Mucosa of descending colon (tissue), 3 donors: ENCODE results near the gene PRXL2B. TPM values are rescaled to one million over a fixed set of nuclear protein-coding genes. Genes with fewer than 3 reads are reported as not detected.
"Not testable (repeated sequence)": the region's sequence is repeated elsewhere in the genome, so short reads cannot be mapped to it uniquely, and the experiment has no call there.

Experiments used
- ATAC-seq: fragments of 200-7000 bp; cut with Tn5 transposase; one replicate; pipeline ENCODE4 v1.9.1; 2020; ENCODE audit warnings: mild to moderate bottlenecking, moderate library complexity
- DNase-seq, 3 donors: peaks; one replicate each; pipeline ENCODE4 v3.0.0-alpha.2; 2020
- H3K36me3 ChIP-seq: fragments of 200-600 bp; one replicate; pipeline ENCODE4 v1.8.0; 2021; ENCODE audit warnings: low read depth, mild to moderate bottlenecking
- H3K4me1 ChIP-seq: fragments of 200-600 bp; one replicate; pipeline ENCODE4 v1.8.0; 2021; ENCODE audit warnings: low read depth, mild to moderate bottlenecking
- H3K4me3 ChIP-seq: fragments of 200-600 bp; one replicate; pipeline ENCODE4 v1.8.0; 2021; ENCODE audit warnings: mild to moderate bottlenecking
- H3K9me3 ChIP-seq: fragments of 200-600 bp; one replicate; pipeline ENCODE4 v1.8.0; 2021; ENCODE audit warnings: mild to moderate bottlenecking
- CTCF ChIP-seq: fragments of 200-600 bp; IDR thresholded peaks from one replicate; pipeline ENCODE4 v1.8.0; 2022; ENCODE audit warnings: antibody characterized with exemption, mild to moderate bottlenecking
- intact Hi-C, 2 donors: fragments of 100-400 bp; cut with DNase I in 1 of 2; cut with micrococcal nuclease in 1 of 2; formaldehyde crosslinking; loops; one replicate each; pipeline versions ENCODE4 v1.11.0 to v1.11.1; 2022; cut with DNase I, micrococcal nuclease
- total RNA-seq, 3 donors: library from RNA; stranded (reverse); fragmentation: NEBNext Ultra II Directional in 2 of 3; extraction: Animal tissue kit (Norgen Biotek cat#: 25700) in 2 of 3; gene quantifications; one replicate each; pipeline versions ENCODE4 v1.2.1 to v1.2.4, GENCODE V29; 2021 to 2023
- donor health status: DM: no; HTN: no; CAD: no; lungs with moderate emphysema.
- donor health status: DM: no; HTN: no; CAD: no.
- donor health status: DM: no; HTN: yes; CAD: no.

PRXL2B gene
- total RNA-seq, 3 donors from 2014 or later = 45.2 to 65.5 (median 48.3) TPM

GRCh38 chr1:2548068-2548589 is 38.4 kb upstream of the PRXL2B start:
- DNase-seq (peak; percentile 94 to 95 (median 95)), ATAC-seq (peak; percentile 68)
- peaks cover 51% of the 10 kb centered on the region for H3K4me1 ChIP-seq
- H3K4me3 ChIP-seq = no peak overlapping the region
- TF ChIP-seq CTCF = peak; percentile 97
- intact Hi-C loops = loop anchor here (5.0 kb wide), 2 partner anchors 131 to 136 kb away; partner anchors contain the start of gene PEX10 (in 1 of the 2)
- no peaks in the 10 kb centered on the region for H3K36me3 ChIP-seq
- no peaks in the 10 kb centered on the region for H3K9me3 ChIP-seq

GRCh38 chr1:2549367-2550029 is 37.1 kb upstream of the PRXL2B start:
- not testable (repeated sequence) for DNase-seq, H3K4me3 ChIP-seq, H3K36me3 ChIP-seq, ATAC-seq, H3K9me3 ChIP-seq
- intact Hi-C loops = loop anchor here (5.0 kb wide), 2 partner anchors 132 to 137 kb away; partner anchors contain the start of gene PEX10 (in 1 of the 2)
- peaks cover 43% of the 10 kb centered on the region for H3K4me1 ChIP-seq

GRCh38 chr1:2550309-2550861 is 36.2 kb upstream of the PRXL2B start:
- H3K4me3 ChIP-seq, intact Hi-C loops, DNase-seq, H3K9me3 ChIP-seq, H3K36me3 ChIP-seq: not testable (repeated sequence)
- H3K4me1 ChIP-seq = peaks cover 44% of the 10 kb centered on the region
- peak; percentile 2 for ATAC-seq

GRCh38 chr1:2551544-2551943 is 35.0 kb upstream of the PRXL2B start:
- H3K36me3 ChIP-seq, H3K4me3 ChIP-seq, H3K9me3 ChIP-seq, DNase-seq, ATAC-seq, intact Hi-C loops: not testable (repeated sequence)
- peaks cover 41% of the 10 kb centered on the region for H3K4me1 ChIP-seq

GRCh38 chr1:2552189-2552588 is 34.4 kb upstream of the PRXL2B start:
- intact Hi-C loops = no loop called here
- no peak for TF ChIP-seq CTCF
- no peaks in the 10 kb centered on the region for H3K36me3 ChIP-seq
- DNase-seq = no peak
- no peaks in the 10 kb centered on the region for H3K9me3 ChIP-seq
- peaks cover 39% of the 10 kb centered on the region for H3K4me1 ChIP-seq
- no peak overlapping the region for H3K4me3 ChIP-seq
- ATAC-seq = no peak

GRCh38 chr1:2553076-2553475 is 33.5 kb upstream of the PRXL2B start:
- H3K4me3 ChIP-seq, intact Hi-C loops, ATAC-seq, DNase-seq, H3K9me3 ChIP-seq, H3K36me3 ChIP-seq: not testable (repeated sequence)
- peaks cover 44% of the 10 kb centered on the region for H3K4me1 ChIP-seq

- Histone ChIP-seq H3K9me3 (no peaks in the 10 kb centered on the region), H3K36me3 (peaks cover 5% of the 10 kb centered on the region), H3K4me1 (peaks cover 45% of the 10 kb centered on the region), H3K4me3 (no peak overlapping the region)
- ATAC-seq = no peak
- intact Hi-C loops = no loop called here
- no peak for DNase-seq
- no peak for TF ChIP-seq CTCF
Measured at GRCh38 chr1:2553871-2554620, 32.5 kb upstream of the PRXL2B start.
